Astrocyte (in vitro differentiated cells and primary cell): Measurements from ENCODE around the gene PHF12. TPM values are rescaled to one million over a fixed set of nuclear protein-coding genes. Genes with fewer than 3 reads are reported as not detected.

Source experiments
- DNase-seq: peaks from one replicate; pipeline ENCODE4 v3.0.0-alpha.2; 2010; ENCODE audit warnings: low read depth
- FAIRE-seq: peaks from 2 replicates; lab custom pipeline; 2011; peaks lifted over from hg19 to GRCh38; lab: Jason Lieb, UNC
- H2AFZ ChIP-seq: 2 replicates; pipeline ENCODE4 v1.6.0; 2012; ENCODE audit warnings: low read depth, low read length, inconsistent platforms
- H3K27ac ChIP-seq: 2 replicates; pipeline ENCODE4 v1.5.1; 2011; ENCODE audit warnings: low read depth, low read length, inconsistent platforms
- H3K27me3 ChIP-seq: 2 replicates; pipeline ENCODE4 v1.6.0; 2011; ENCODE audit warnings: low read length, inconsistent platforms; ENCODE audit not compliant: insufficient read depth
- H3K36me3 ChIP-seq: 2 replicates; pipeline ENCODE4 v1.5.1; 2011; ENCODE audit warnings: low read length, inconsistent platforms; ENCODE audit not compliant: insufficient read depth
- H3K4me1 ChIP-seq: 2 replicates; pipeline ENCODE4 v1.5.1; 2011; ENCODE audit warnings: low read length, inconsistent platforms; ENCODE audit not compliant: insufficient read depth
- H3K4me2 ChIP-seq: 2 replicates; pipeline ENCODE4 v1.6.0; 2012; ENCODE audit warnings: low read length, inconsistent platforms
- H3K4me3 ChIP-seq: 2 replicates; pipeline ENCODE4 v1.5.1; 2011; ENCODE audit warnings: low read depth, mild to moderate bottlenecking, low read length, inconsistent platforms; ENCODE audit not compliant: insufficient read depth
- H3K79me2 ChIP-seq: 2 replicates; pipeline ENCODE4 v1.6.0; 2012; ENCODE audit warnings: mild to moderate bottlenecking, low read length, inconsistent platforms; ENCODE audit not compliant: insufficient read depth
- H3K9ac ChIP-seq: 2 replicates; pipeline ENCODE4 v1.6.0; 2012; ENCODE audit warnings: mild to moderate bottlenecking, low read length, inconsistent platforms
- H3K9me3 ChIP-seq: 2 replicates; pipeline ENCODE4 v1.5.1; 2012; ENCODE audit warnings: low read depth, mild to moderate bottlenecking, low read length, inconsistent platforms; ENCODE audit not compliant: insufficient read depth
- H4K20me1 ChIP-seq: 2 replicates; pipeline ENCODE4 v1.6.0; 2012; ENCODE audit warnings: low read length, inconsistent platforms; ENCODE audit not compliant: insufficient read depth
- H3K27ac Mint-ChIP-seq: one replicate; pipeline ENCODE4 v1.8.0; 2021; ENCODE audit warnings: mild to moderate bottlenecking, mixed read lengths; ENCODE audit not compliant: unreplicated experiment
- H3K27me3 Mint-ChIP-seq: one replicate; pipeline ENCODE4 v1.8.0; 2021; ENCODE audit warnings: low read depth, mixed read lengths; ENCODE audit not compliant: unreplicated experiment
- H3K36me3 Mint-ChIP-seq: one replicate; pipeline ENCODE4 v1.8.0; 2021; ENCODE audit warnings: low read depth, mixed read lengths; ENCODE audit not compliant: unreplicated experiment
- H3K4me1 Mint-ChIP-seq: one replicate; pipeline ENCODE4 v1.8.0; 2021; ENCODE audit warnings: low read depth, mixed read lengths; ENCODE audit not compliant: unreplicated experiment
- H3K4me3 Mint-ChIP-seq: one replicate; pipeline ENCODE4 v1.8.0; 2021; ENCODE audit warnings: mild to moderate bottlenecking, moderate library complexity, mixed read lengths; ENCODE audit not compliant: unreplicated experiment
- H3K9me3 Mint-ChIP-seq: one replicate; pipeline ENCODE4 v1.8.0; 2021; ENCODE audit warnings: mild to moderate bottlenecking, mixed read lengths; ENCODE audit not compliant: unreplicated experiment
- EZH2 ChIP-seq: IDR thresholded peaks from 2 replicates; pipeline ENCODE4 v1.6.1; 2012; ENCODE audit warnings: mild to moderate bottlenecking, low read length, inconsistent platforms; ENCODE audit not compliant: insufficient read depth
- total RNA-seq: library from RNA; stranded (reverse); gene quantifications from 2 replicates; pipeline ENCODE4 v1.2.1, GENCODE V29; 2021
- TF ChIP-seq, protein P1 (sequence below): IDR thresholded peaks from 2 replicates; pipeline ENCODE4 v1.5.1; 2011; ENCODE audit warnings: low read depth, mild to moderate bottlenecking, inconsistent platforms, low read length, moderate library complexity; ENCODE audit not compliant: insufficient read depth

Gene PHF12
- total RNA-seq, 1 donor from 2014 or later = 41.6 TPM

DNA sequence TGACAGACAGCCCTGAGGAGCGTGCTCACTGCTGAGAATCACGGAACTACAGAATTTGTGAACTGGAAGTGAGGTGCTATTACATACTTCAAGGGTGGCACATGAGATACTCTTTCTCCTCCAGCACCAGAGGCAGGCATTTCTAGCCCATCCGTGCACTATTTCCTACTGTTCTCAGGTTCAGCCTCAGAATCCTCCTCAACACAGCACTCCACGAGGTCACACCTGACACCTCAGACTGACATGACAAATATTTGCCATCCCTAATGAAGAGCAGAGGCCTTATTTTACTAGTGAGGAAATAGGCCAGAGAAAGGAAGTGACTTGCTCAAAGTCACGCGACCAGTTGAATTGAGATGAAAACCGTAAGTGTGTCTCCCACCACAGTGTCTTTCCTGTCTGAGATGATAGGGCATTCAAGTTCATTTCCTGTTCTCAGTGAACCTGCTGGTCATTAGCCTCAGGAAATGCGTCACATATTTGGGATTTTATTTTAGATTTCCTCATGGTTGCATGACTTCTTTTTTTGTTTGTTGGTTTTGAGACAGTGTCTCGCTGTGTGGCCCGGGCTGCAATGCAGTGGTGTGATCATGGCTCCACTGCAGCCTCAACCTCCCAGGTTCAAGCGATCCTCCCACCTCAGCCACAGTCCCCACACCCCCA, 30.9 kb upstream of the PHF12 start:
- Histone ChIP-seq H3K4me3 (no peak overlapping the region), H4K20me1 (no peaks in the 10 kb centered on the region), H3K27me3 (peaks cover 9% of the 10 kb centered on the region), H3K27ac (no peak overlapping the region), H3K79me2 (no peaks in the 10 kb centered on the region), H2AFZ (no peak overlapping the region), H3K4me1 (peaks cover 8% of the 10 kb centered on the region), H3K36me3 (no peaks in the 10 kb centered on the region), H3K9me3 (no peaks in the 10 kb centered on the region), H3K9ac (no peak overlapping the region), H3K4me2 (peak overlapping the region; percentile 16)
- FAIRE-seq = peak; percentile 9
- no peak overlapping the region for H3K4me3 Mint-ChIP-seq
- H3K4me1 Mint-ChIP-seq = peaks cover 8% of the 10 kb centered on the region
- peaks cover 53% of the 10 kb centered on the region for H3K27me3 Mint-ChIP-seq
- H3K27ac Mint-ChIP-seq = no peak overlapping the region
- H3K9me3 Mint-ChIP-seq = no peaks in the 10 kb centered on the region
- H3K36me3 Mint-ChIP-seq = peaks cover 2% of the 10 kb centered on the region
- no peak for DNase-seq
- TF ChIP-seq, protein P1, sequence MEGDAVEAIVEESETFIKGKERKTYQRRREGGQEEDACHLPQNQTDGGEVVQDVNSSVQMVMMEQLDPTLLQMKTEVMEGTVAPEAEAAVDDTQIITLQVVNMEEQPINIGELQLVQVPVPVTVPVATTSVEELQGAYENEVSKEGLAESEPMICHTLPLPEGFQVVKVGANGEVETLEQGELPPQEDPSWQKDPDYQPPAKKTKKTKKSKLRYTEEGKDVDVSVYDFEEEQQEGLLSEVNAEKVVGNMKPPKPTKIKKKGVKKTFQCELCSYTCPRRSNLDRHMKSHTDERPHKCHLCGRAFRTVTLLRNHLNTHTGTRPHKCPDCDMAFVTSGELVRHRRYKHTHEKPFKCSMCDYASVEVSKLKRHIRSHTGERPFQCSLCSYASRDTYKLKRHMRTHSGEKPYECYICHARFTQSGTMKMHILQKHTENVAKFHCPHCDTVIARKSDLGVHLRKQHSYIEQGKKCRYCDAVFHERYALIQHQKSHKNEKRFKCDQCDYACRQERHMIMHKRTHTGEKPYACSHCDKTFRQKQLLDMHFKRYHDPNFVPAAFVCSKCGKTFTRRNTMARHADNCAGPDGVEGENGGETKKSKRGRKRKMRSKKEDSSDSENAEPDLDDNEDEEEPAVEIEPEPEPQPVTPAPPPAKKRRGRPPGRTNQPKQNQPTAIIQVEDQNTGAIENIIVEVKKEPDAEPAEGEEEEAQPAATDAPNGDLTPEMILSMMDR = no peak
- no peak for TF ChIP-seq EZH2

- Mint-ChIP-seq H3K4me1 (peaks cover 7% of the 10 kb centered on the region), H3K9me3 (no peaks in the 10 kb centered on the region), H3K4me3 (no peak overlapping the region), H3K27me3 (peaks cover 59% of the 10 kb centered on the region), H3K36me3 (peaks cover 3% of the 10 kb centered on the region), H3K27ac (no peak overlapping the region)
- Histone ChIP-seq H3K36me3 (no peaks in the 10 kb centered on the region), H3K4me2 (no peak overlapping the region), H3K27ac (no peak overlapping the region), H3K9me3 (no peaks in the 10 kb centered on the region), H3K27me3 (peaks cover 5% of the 10 kb centered on the region), H2AFZ (no peak overlapping the region), H4K20me1 (peaks cover 1% of the 10 kb centered on the region), H3K79me2 (no peaks in the 10 kb centered on the region), H3K4me3 (no peak overlapping the region), H3K9ac (no peak overlapping the region), H3K4me1 (peaks cover 13% of the 10 kb centered on the region)
- TF ChIP-seq EZH2 = no peak
- TF ChIP-seq, protein P1 = no peak
- FAIRE-seq (no peak), DNase-seq (no peak)
Observed at GRCh38 chr17:28978356-28978964, 27.1 kb upstream of the PHF12 start.
